SK-N-MC (cell line): ENCODE measurements around the gene TSPEAR.

Experiments
- EZH2 ChIP-seq: fragments of 200-600 bp; sonication (generic); IDR thresholded peaks from one replicate; pipeline ENCODE4 v1.6.1; 2017; ENCODE audit warnings: antibody characterized with exemption
- POLR2AphosphoS5 ChIP-seq: IDR thresholded peaks from 2 replicates; pipeline ENCODE4 v1.6.1; 2012; ENCODE audit warnings: mild to moderate bottlenecking, low read depth, low read length, borderline replicate concordance

- TF ChIP-seq POLR2AphosphoS5 (no peak), EZH2 (no peak)
These were observed 249.1 kb downstream of the TSPEAR start for GRCh38 chr21:44462086-44462833.
